Activated naive CD4-positive, alpha-beta T cell treated with anti-CD3 and anti-CD28 coated beads, Interleukin-2, amount 10 ng/mL, durations not matched to agents 7 days and 5 days (primary cell): ENCODE data around the gene PLA2G3.

Source experiments
- CTCF ChIA-PET: fragments of 350-600 bp; sonication (Branson Sonifier 250); formaldehyde crosslinking; loops from one replicate; lab custom pipeline; 2021; ENCODE audit warnings: antibody characterized with exemption; lab: Charles Lee
- DNase-seq: peaks from one replicate; pipeline ENCODE4 v3.0.0-alpha.2; 2020
- H3K27ac Mint-ChIP-seq: one replicate; pipeline ENCODE4 v1.8.0; 2021; ENCODE audit warnings: mild to moderate bottlenecking, moderate library complexity, mixed read lengths
- H3K27me3 Mint-ChIP-seq: one replicate; pipeline ENCODE4 v1.8.0; 2021; ENCODE audit warnings: mild to moderate bottlenecking, mixed read lengths
- H3K36me3 Mint-ChIP-seq: one replicate; pipeline ENCODE4 v1.8.0; 2021; ENCODE audit warnings: mixed read lengths
- H3K4me1 Mint-ChIP-seq: one replicate; pipeline ENCODE4 v1.8.0; 2021; ENCODE audit warnings: mixed read lengths
- H3K4me3 Mint-ChIP-seq: one replicate; pipeline ENCODE4 v1.8.0; 2021; ENCODE audit warnings: mild to moderate bottlenecking, moderate library complexity, mixed read lengths
- H3K9me3 Mint-ChIP-seq: one replicate; pipeline ENCODE4 v1.8.0; 2021; ENCODE audit warnings: mixed read lengths

The PLA2G3 gene

DNA sequence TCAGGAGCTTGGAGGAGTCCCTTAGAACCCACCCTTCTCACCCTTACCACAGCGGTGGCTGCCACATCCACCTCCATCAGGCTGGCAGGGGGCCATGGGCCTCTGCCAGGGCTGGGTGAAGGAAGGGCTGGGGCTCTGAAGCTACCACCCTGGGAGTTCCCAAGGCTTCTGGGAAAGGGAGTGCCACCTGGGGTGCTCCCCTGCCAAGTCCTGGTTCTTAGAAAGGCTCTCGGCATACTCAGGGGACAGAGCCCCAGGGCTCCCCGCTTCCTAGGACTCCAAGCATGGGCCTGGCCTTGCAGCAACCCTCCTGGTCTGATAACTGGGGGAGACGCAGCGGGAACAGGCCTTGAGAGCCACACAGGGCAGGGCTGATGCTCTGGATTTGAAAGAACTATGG lies 438 bp upstream of the PLA2G3 start:
- CTCF ChIA-PET, result interaction anchor here (0.6 to 1.0 kb wide), 3 partner anchors 77 to 132 kb away, joined by 3 to 4 read pairs (median 3); no protein-coding TSS in a partner anchor
- no peaks in the 10 kb centered on the region for H3K36me3 Mint-ChIP-seq
- H3K9me3 Mint-ChIP-seq, result peaks cover 2% of the 10 kb centered on the region
- no peak overlapping the region for H3K27ac Mint-ChIP-seq
- DNase-seq, result no peak
- no peak overlapping the region for H3K4me3 Mint-ChIP-seq
- peaks cover 32% of the 10 kb centered on the region for H3K27me3 Mint-ChIP-seq
- peaks cover 8% of the 10 kb centered on the region for H3K4me1 Mint-ChIP-seq

GRCh38 chr22:31139066-31139465 lies 1.2 kb downstream of the PLA2G3 start:
- Mint-ChIP-seq H3K4me3 (no peak overlapping the region), H3K36me3 (no peaks in the 10 kb centered on the region), H3K27ac (no peak overlapping the region), H3K9me3 (no peaks in the 10 kb centered on the region), H3K4me1 (peaks cover 2% of the 10 kb centered on the region), H3K27me3 (peaks cover 27% of the 10 kb centered on the region)
- no peak for DNase-seq
- CTCF ChIA-PET, result interaction anchor here (1.7 kb wide), 1 partner anchor 32 kb away, joined by 4 read pairs; the partner anchor contains the start of gene SELENOM

DNA sequence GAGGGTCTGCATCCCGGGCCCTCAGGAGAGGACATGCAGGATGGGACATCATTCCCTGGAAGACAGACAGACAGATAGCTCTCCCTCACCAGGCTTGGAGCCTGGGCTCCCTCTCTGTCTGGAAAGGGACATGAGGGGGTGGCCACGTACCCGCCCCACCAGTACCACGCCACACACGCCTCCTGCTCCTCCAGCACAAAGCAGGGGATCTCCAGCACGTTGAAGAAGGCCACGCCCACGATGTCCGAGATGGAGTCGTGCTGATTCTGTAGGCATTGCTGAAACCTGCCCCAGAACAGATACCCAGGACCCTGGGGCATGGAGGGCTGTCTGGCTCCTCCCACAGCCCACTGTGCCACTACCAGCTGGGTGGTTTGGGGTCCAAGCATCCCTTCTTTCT lies 2.2 kb downstream of the PLA2G3 start:
- Mint-ChIP-seq H3K27me3 (peaks cover 23% of the 10 kb centered on the region), H3K4me3 (no peak overlapping the region), H3K36me3 (no peaks in the 10 kb centered on the region), H3K9me3 (no peaks in the 10 kb centered on the region), H3K27ac (no peak overlapping the region), H3K4me1 (no peaks in the 10 kb centered on the region)
- DNase-seq, result no peak
- CTCF ChIA-PET, result interaction anchor here (1.7 kb wide), 1 partner anchor 31 kb away, joined by 4 read pairs; the partner anchor contains the start of gene SELENOM

- H3K4me1 Mint-ChIP-seq, result no peaks in the 10 kb centered on the region
- H3K9me3 Mint-ChIP-seq, result no peaks in the 10 kb centered on the region
- no peak overlapping the region for H3K27ac Mint-ChIP-seq
- H3K27me3 Mint-ChIP-seq, result peaks cover 23% of the 10 kb centered on the region
- CTCF ChIA-PET, result no interaction called here
- H3K4me3 Mint-ChIP-seq, result no peak overlapping the region
- H3K36me3 Mint-ChIP-seq, result no peaks in the 10 kb centered on the region
- no peak for DNase-seq
Measured at GRCh38 chr22:31137721-31138120, 2.6 kb downstream of the PLA2G3 start.

DNA sequence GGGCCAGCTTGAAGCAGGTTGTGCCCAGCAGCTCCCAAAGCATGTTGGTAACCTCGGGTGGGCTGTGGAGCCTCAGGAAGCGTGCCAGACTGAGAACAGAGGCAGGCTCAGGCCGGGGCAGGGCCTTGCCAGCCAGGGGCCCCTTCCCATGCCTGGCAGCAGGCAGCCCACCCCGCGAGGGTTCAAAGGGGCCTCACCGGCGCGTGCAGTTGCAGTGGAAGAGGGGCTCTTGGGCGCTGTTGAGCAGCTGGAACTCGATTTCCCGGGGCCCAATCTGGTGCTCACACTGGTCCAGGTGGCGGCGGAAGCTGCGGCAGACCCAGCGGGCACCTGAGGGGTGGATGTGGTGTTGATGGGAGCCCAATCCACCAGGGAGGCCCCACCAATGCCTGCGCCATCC lies 3.6 kb downstream of the PLA2G3 start:
- Mint-ChIP-seq H3K9me3 (no peaks in the 10 kb centered on the region), H3K36me3 (no peaks in the 10 kb centered on the region), H3K27ac (no peak overlapping the region), H3K4me3 (no peak overlapping the region), H3K27me3 (peaks cover 21% of the 10 kb centered on the region), H3K4me1 (no peaks in the 10 kb centered on the region)
- CTCF ChIA-PET, result no interaction called here
- DNase-seq, result no peak

DNA sequence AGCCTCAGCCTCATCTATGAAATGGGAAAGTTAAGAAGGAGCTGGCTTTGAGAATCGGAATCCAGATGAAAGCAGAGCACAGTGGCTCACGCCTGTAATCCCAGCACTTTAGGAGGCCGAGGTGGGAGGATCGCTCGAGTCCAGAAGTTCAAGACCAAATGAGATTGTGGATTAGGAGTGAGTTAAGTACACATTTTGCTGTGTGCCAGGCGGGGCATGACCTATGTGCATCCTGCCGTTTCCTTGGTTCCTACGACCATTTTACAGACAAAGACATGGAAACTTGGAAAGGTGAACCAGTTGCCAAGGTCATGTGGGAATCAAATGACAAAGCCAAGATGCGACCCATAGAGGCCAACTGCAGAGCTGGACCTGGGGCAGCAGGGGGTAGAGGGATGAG lies 4.2 kb downstream of the PLA2G3 start:
- no peaks in the 10 kb centered on the region for H3K9me3 Mint-ChIP-seq
- H3K4me1 Mint-ChIP-seq, result no peaks in the 10 kb centered on the region
- no peak for DNase-seq
- H3K27me3 Mint-ChIP-seq, result peaks cover 21% of the 10 kb centered on the region
- no peak overlapping the region for H3K27ac Mint-ChIP-seq
- CTCF ChIA-PET, result no interaction called here
- no peaks in the 10 kb centered on the region for H3K36me3 Mint-ChIP-seq
- H3K4me3 Mint-ChIP-seq, result no peak overlapping the region

GRCh38 chr22:31135706-31136105 lies 4.6 kb downstream of the PLA2G3 start:
- DNase-seq, result no peak
- H3K4me1 Mint-ChIP-seq, result no peaks in the 10 kb centered on the region
- no peaks in the 10 kb centered on the region for H3K9me3 Mint-ChIP-seq
- H3K27ac Mint-ChIP-seq, result no peak overlapping the region
- H3K36me3 Mint-ChIP-seq, result no peaks in the 10 kb centered on the region
- H3K27me3 Mint-ChIP-seq, result peaks cover 21% of the 10 kb centered on the region
- CTCF ChIA-PET, result no interaction called here
- H3K4me3 Mint-ChIP-seq, result no peak overlapping the region

DNA sequence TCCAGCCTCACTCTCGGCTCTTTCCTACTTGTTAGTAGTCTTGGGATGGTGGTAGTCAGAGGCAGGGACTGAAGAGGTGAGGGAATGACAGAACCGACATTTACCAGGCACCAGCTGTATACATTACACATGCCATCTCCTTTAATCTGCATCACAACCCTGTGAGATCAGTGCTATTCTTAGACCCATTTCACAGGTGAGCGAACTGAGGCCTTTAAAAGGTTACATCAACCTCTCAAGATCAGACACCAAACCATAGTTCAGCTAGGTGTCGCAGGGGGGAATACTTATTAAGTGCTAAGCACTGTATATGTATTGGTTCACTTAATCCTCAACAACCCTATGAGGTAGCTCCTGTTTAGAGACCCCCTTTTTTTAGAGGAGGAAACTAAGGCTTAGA lies 5.6 kb downstream of the PLA2G3 start:
- CTCF ChIA-PET, result no interaction called here
- H3K9me3 Mint-ChIP-seq, result no peaks in the 10 kb centered on the region
- no peak overlapping the region for H3K27ac Mint-ChIP-seq
- no peaks in the 10 kb centered on the region for H3K36me3 Mint-ChIP-seq
- H3K4me1 Mint-ChIP-seq, result no peaks in the 10 kb centered on the region
- no peak overlapping the region for H3K4me3 Mint-ChIP-seq
- peaks cover 12% of the 10 kb centered on the region for H3K27me3 Mint-ChIP-seq
- no peak for DNase-seq

DNA sequence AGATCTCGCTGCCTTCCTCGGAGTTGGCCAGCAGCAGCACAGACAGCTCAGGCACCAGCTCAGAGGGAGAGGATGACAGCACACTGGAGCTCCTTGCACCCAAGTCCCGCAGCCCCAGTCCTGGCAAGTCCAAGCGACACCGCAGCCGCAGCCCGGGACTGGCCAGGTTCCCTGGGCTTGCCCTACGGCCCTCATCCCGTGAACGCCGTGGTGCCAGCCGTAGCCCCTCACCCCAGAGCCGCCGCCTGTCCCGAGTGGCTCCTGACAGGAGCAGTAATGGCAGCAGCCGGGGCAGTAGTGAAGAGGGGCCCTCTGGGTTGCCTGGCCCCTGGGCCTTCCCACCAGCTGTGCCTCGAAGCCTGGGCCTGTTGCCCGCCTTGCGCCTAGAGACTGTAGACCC lies 6.4 kb downstream of the PLA2G3 start:
- H3K27ac Mint-ChIP-seq, result no peak overlapping the region
- CTCF ChIA-PET, result no interaction called here

DNA sequence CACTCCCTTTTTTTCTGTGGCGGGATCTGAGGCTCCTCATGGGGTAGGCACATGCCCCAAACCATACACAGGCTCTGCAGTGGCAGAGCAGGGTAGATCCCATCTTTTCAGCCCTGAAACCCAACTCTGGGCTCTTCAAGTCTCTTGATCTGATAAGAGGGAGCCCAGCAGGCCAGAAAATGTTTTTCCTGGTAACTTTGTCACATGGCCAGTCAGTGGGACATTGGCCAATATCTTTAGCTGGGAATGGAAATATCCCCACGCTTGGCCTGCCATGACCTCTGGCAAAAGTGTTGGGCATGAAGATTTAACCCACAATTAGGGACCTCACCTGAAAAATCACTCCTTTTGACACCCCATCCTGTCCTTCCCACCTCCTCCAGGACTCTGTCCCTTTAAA lies 9.4 kb downstream of the PLA2G3 start:
- H3K27me3 Mint-ChIP-seq, result peaks cover 15% of the 10 kb centered on the region

More for the DNA sequence above, 6.4 kb downstream of the PLA2G3 start:
- H3K4me1 Mint-ChIP-seq, result no peaks in the 10 kb centered on the region
- no peak overlapping the region for H3K4me3 Mint-ChIP-seq
- no peaks in the 10 kb centered on the region for H3K36me3 Mint-ChIP-seq
- no peak for DNase-seq
- no peaks in the 10 kb centered on the region for H3K9me3 Mint-ChIP-seq
- H3K27me3 Mint-ChIP-seq, result peaks cover 9% of the 10 kb centered on the region

DNA sequence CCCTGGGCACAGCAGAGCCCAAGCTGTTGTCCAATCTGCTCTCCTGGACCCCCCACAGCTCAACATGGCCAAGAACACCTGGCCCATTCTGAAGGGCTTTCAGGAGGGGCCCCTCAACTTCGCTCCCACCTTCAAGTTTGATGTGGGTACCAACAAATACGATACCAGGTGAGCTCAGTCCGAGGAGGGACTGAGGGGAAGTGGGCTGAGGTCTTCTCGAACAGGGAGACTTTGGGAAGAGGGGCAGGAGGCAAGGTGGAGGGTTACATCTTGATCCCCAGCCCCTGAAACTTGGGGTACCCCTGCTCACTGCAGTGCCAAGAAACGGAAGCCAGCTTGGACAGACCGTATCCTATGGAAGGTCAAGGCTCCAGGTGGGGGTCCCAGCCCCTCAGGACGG lies 12.2 kb downstream of the PLA2G3 start:
- DNase-seq, result no peak
- peaks cover 39% of the 10 kb centered on the region for H3K27me3 Mint-ChIP-seq
- no peaks in the 10 kb centered on the region for H3K36me3 Mint-ChIP-seq
- no peaks in the 10 kb centered on the region for H3K9me3 Mint-ChIP-seq
- CTCF ChIA-PET, result no interaction called here
- no peaks in the 10 kb centered on the region for H3K4me1 Mint-ChIP-seq
- no peak overlapping the region for H3K27ac Mint-ChIP-seq
- H3K4me3 Mint-ChIP-seq, result no peak overlapping the region

More for the DNA sequence above, 9.4 kb downstream of the PLA2G3 start:
- no peak overlapping the region for H3K4me3 Mint-ChIP-seq
- H3K27ac Mint-ChIP-seq, result no peak overlapping the region
- CTCF ChIA-PET, result no interaction called here
- DNase-seq, result no peak
- no peaks in the 10 kb centered on the region for H3K4me1 Mint-ChIP-seq
- no peaks in the 10 kb centered on the region for H3K9me3 Mint-ChIP-seq
- no peaks in the 10 kb centered on the region for H3K36me3 Mint-ChIP-seq

GRCh38 chr22:31127181-31127772 lies 13.0 kb downstream of the PLA2G3 start:
- DNase-seq, result no peak
- Mint-ChIP-seq H3K4me1 (no peaks in the 10 kb centered on the region), H3K27ac (no peak overlapping the region), H3K36me3 (no peaks in the 10 kb centered on the region), H3K27me3 (peaks cover 35% of the 10 kb centered on the region), H3K9me3 (no peaks in the 10 kb centered on the region), H3K4me3 (no peak overlapping the region)
- CTCF ChIA-PET, result no interaction called here

DNA sequence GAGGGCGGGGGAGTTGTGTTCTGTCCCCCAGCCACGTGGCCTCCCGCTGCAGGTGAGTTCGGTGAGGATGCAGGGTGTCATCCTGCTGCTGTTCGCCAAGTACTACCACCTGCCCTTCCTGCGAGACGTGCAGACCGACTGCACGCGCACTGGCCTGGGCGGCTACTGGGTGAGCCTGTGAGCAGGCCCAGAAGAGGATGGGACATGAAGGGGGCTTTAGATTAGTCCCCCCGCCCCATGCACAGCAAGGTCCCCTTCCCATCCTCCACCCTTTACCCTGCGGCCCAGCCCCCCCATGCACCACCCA lies 13.5 kb downstream of the PLA2G3 start:
- no peaks in the 10 kb centered on the region for H3K9me3 Mint-ChIP-seq
- H3K4me3 Mint-ChIP-seq, result no peak overlapping the region
- peaks cover 34% of the 10 kb centered on the region for H3K27me3 Mint-ChIP-seq
- no peaks in the 10 kb centered on the region for H3K36me3 Mint-ChIP-seq
- H3K4me1 Mint-ChIP-seq, result no peaks in the 10 kb centered on the region
- no peak overlapping the region for H3K27ac Mint-ChIP-seq
- DNase-seq, result no peak
- CTCF ChIA-PET, result no interaction called here

DNA sequence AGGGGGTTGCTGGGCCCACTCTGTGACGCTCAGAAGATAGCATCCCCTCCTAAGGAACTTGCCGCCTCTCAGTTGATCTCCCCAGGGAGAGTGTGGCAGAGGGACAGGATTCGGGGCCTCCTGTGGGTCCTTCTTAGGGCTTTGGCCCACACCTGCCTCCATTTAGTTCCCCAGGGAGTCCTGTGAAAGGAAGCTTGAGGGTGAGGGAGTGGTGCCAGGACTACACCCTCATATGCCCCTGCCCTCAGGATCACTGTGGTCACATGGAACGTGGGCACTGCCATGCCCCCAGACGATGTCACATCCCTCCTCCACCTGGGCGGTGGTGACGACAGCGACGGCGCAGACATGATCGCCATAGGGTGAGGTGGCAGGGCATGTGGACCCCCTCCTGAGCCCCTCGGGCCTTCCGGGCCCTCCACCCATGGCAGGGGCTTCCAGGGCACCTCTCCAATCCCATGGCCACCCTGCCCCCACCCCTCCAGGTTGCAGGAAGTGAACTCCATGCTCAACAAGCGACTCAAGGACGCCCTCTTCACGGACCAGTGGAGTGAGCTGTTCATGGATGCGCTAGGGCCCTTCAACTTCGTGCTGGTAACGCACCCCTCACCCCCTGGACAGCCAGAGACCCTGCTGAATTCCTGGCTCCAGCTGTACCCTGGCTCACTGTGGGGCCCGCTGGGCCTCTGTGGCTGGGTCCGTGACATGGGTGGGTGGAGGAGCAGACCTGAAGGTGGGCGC lies 14.0 kb downstream of the PLA2G3 start:
- Mint-ChIP-seq H3K36me3 (no peaks in the 10 kb centered on the region), H3K4me3 (no peak overlapping the region)

GRCh38 chr22:31125521-31126117 lies 14.7 kb downstream of the PLA2G3 start:
- H3K27ac Mint-ChIP-seq, result no peak overlapping the region
- no peak for DNase-seq
- H3K36me3 Mint-ChIP-seq, result no peaks in the 10 kb centered on the region
- H3K4me1 Mint-ChIP-seq, result no peaks in the 10 kb centered on the region
- H3K27me3 Mint-ChIP-seq, result peaks cover 30% of the 10 kb centered on the region
- H3K9me3 Mint-ChIP-seq, result no peaks in the 10 kb centered on the region
- H3K4me3 Mint-ChIP-seq, result no peak overlapping the region
- CTCF ChIA-PET, result no interaction called here

More for the DNA sequence above, 14.0 kb downstream of the PLA2G3 start:
- CTCF ChIA-PET, result no interaction called here
- Mint-ChIP-seq H3K27me3 (peaks cover 30% of the 10 kb centered on the region), H3K4me1 (no peaks in the 10 kb centered on the region), H3K27ac (no peak overlapping the region), H3K9me3 (no peaks in the 10 kb centered on the region)
- no peak for DNase-seq
